GM19043 (cell line): ENCODE measurements around the gene USP3.

Experiments used
- ATAC-seq: cut with Tn5 transposase; IDR thresholded peaks from one replicate; pipeline ENCODE4 v1.9.1; 2021; ENCODE audit warnings: low read depth; ENCODE audit not compliant: unreplicated experiment

USP3 gene, protein sequence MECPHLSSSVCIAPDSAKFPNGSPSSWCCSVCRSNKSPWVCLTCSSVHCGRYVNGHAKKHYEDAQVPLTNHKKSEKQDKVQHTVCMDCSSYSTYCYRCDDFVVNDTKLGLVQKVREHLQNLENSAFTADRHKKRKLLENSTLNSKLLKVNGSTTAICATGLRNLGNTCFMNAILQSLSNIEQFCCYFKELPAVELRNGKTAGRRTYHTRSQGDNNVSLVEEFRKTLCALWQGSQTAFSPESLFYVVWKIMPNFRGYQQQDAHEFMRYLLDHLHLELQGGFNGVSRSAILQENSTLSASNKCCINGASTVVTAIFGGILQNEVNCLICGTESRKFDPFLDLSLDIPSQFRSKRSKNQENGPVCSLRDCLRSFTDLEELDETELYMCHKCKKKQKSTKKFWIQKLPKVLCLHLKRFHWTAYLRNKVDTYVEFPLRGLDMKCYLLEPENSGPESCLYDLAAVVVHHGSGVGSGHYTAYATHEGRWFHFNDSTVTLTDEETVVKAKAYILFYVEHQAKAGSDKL

DNA sequence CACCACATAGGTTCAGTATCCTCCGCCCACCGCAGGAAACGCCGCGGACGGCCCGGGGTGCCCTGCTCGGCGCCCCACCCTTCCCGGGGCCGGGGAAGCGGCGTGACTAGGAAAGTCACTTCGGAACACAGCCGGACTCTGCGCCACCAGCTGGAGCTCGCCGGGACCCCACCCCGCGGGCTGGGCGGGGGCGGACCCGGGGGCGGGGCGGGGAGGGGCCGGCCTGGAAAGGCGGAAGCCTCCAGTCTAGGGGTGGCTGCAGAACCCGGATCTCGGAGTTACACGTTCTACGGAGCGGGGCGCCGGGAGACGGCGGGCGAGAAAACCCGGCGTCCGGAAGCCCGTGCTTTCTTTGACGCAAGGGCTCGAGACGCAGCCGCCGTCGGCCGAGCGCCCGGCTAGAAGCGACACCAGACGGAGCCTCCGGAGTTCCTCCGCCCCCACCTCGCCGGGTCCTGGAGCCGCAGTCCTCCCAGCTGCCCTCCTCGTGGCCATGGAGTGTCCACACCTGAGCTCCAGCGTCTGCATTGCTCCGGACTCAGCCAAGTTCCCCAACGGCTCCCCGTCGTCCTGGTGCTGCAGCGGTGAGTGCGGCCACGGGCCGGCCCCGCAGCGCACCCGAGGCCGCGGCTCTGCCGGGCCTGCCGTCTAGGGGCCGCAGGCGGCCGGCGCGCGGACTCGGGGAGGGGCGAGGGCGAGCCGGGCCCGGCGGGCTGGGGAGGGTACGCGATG is at the start of gene USP3:
Gene USP3, plus strand, starts transcription at position 347 of the 732 bp plus-strand sequence. Its CDS starts 147 bp downstream, at position 494.
- peak; percentile 32 for ATAC-seq

DNA sequence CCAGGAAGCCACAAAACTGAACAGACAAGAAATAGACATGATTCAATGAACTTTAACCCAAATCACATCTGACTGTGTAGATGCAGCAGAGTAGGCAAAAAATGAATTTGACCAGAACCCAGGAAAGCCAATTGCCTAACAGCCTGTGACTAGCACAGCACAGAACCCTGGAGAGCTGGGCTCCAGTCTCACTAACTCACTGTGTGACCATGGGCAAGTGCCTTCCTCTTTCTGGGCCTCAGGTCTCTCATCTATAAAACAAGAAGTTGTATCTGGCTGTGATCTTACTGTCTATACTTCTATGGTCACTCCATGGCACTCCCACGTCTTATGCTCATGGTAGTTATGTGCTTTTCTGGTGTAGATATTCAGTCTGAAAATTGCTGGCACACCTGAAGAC is 48.1 kb upstream of the USP3 start:
- ATAC-seq, result no peak

DNA sequence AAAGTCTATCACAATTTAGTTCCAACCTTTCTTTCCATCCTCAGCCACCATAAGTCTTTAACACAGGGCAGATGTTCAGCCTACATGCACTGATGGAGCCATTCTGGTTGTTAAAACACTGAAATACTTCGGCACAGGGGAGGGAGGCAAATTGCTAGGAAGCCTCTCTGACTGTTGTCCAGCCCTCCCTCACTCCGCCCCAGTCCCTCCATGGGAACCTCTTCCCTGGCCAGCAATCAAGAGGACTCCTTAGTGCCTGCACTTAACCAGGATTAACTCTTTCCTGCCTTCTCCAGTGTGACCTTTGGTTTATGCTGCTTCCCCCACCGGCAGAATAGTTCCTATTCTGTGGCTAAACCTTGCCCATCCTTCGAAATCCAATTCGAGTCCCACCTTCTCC is 47.0 kb upstream of the USP3 start:
- ATAC-seq, result no peak

DNA sequence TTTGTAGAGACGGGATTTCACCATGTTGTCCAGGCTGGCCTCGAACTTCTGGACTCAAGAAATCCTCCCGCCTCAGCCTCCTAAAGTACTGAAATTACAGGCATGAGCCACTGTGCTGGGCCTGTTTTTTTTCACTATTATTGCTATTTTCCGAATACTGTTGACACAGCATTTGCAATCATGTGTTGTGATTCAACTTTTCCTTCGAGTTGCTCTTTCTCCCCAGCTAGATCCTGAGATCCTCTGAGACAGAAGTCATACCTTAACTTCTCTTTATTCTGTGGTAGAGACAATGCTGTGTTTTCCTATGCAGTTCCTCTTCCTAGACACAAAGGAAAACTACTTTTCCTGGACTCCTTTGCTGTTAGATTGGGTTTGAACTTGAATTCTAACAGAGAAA is 46.4 kb upstream of the USP3 start:
- ATAC-seq, result no peak

DNA sequence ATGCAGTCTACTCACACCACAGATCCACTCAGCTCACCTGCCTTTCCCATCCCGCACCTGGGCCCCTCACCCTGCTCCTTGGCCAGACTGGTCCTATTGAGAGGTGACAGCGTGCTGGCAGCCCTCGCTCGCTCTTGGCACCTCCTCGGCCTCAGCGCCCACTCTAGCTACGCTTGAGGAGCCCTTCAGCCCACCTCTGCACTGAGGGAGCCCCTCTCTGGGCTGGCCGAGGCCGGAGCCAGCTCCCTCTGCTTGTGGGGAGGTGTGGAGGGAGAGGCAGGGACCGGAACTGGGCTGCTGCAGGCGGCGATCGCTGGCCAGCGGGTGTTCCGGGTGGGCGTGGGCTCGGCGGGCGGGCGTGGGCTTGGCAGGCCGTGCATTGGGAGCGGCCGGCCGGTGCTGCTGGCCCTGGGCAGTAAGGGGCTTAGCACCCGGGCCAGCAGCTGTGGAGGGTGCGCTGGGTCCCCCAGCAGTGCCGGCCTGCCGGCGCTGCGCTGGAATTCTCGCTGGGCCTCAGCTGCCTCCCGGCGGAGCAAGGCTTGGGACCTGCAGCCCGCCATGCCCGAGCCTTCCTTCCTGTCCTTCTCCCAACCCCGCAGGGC is 45.5 kb upstream of the USP3 start:
- no peak for ATAC-seq

DNA sequence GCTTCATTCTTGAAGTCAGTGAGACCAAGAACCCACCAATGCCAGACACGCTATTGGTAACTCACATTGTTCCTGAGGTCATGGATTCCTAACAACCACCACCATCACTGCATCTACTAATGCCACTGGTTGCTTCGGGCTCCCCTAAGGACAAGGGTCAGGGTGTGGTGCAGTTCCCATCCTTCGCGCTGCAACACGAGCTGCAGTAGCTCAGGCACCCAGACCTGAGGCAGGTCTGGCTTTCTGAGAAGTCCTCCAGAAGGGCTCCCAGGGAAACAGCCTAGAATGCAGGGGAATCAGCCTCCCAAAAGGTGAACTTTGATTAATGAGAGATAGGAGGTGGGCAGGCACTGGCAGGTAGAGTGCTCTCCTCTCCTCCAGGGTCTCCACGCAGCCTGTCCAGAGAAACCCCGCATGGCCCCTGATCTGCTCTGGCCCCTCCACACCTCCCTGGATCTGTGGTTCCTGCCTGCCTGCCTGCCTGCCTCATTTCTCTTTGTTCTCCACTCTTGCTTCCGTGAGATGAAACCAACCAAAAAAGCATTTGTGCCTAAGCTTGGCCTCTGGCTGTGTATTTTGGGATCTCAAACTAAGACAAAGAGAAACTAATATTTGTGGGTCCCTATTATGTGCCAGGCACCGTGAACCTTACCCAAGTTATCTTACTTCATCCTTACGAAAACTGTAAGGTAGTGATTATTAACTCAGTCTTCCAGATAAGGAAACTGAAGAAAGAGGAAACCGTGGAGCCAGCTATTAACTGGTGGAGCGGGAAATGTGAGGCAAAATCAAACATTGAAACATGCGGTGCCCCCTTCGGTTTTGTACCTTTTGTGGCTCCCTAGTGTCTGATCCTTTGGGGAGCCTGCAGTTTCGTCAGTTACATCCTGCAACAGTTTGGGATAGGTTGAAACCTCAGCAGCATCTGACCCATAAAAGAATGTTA is 43.9 kb upstream of the USP3 start:
- no peak for ATAC-seq

DNA sequence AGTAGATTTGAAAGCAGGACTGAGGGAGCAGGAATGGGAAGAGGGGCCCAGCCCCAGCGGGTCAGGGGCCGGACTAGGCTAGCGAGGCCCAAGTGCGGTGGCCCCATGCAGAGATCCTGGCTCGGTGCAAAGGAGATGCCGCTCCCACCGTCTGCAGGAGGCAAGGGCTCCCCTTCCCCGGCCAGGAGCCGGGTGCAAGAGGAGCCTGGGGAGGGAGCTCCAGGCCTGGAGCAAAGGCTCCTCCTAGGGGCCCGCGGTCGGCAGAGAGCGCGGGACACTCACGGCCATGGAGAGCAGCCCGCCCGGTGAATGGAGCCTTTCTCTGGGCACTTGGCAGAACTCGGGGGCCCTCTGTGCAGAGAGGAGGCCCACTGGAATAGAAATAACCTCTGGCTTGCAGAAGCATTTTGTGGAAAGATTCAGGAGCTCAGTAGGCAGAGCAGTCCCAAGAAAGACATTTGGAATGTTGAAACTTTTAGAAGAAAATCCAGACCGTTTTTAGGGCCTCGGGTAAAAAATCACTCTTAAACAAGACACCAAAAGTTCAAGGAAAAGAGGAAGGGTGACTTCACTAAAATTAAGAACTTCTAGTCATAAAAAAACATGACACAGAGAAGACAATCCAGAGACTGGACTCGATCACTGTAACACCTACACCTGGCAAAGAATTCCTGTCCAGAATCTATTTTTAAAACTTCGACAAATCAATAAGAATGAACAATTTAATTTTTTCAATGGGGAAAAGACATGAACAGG is 43.0 kb upstream of the USP3 start:
- no peak for ATAC-seq

DNA sequence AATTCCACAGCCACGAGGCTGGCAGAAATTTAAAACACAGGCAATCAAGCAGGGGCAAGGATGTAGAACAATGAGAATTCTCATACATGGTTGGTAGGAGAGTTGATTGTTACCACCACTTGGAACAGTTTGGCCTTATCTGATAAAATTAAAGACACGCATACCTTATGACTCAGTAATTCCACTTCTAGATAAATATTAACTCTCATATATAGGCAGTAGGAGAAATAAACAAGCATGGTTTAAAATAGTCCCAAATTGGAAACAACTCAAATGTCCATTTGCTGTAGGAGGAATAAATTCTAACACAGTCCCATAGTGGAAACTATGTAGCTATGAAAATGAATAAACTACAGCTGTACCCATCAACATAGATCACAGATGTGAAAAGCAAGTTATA is 42.3 kb upstream of the USP3 start:
- no peak for ATAC-seq

DNA sequence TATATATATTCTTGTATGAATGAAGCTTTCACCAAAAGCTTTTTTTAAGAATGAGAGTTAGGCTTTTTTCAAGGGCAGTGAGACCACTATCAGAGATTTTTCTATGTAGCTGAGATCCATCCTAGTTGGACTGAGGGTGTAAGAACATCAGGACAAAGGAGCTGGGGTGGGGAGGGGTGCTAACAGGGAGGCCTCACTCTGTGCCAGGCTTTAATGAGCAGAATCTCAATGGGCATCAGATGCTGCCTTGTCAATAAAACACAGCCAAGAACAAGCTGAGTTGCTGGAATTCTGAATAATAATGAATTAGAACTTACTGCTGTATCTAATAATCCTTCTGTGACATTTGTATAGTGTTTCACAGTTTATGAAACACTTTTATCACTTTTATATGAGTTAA is 41.4 kb upstream of the USP3 start:
- ATAC-seq, result no peak

DNA sequence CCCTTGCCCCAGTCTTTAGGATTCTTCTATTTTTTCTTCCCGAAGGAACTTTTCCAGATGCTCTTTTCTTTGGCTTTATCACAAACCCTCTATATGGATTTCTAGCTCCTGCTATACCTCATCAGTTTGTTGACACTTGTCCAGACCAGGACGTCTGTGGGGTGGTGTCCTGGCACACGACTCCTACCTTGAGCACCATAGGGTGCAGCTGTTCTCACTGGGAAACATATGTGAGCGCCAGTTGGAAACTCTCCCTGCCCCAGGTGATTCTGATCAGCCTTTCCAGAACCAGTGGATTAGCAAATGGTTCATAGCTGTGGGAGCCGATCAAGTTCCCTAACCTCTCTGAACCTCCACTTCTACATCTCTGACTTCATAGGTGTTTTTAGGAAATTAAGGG is 40.6 kb upstream of the USP3 start:
- ATAC-seq, result no peak

DNA sequence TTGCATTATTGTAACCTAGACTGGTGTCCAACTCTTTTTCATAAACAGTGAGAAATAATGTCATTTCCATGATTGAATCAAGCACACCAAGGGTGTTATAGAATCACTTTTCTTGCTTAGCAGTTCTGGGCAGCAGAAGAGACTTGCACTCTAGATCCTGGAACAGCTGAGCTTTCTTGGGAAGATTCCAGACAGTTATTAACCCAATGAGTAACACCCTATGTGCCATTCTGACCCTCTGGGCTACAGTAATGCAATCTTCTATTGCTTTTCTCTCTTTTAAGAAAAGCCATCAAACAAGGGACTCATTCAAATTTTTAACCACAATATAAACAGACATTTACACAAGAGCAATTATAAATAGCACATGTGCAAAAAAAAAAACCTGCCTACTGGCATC is 39.3 kb upstream of the USP3 start:
- ATAC-seq, result no peak

DNA sequence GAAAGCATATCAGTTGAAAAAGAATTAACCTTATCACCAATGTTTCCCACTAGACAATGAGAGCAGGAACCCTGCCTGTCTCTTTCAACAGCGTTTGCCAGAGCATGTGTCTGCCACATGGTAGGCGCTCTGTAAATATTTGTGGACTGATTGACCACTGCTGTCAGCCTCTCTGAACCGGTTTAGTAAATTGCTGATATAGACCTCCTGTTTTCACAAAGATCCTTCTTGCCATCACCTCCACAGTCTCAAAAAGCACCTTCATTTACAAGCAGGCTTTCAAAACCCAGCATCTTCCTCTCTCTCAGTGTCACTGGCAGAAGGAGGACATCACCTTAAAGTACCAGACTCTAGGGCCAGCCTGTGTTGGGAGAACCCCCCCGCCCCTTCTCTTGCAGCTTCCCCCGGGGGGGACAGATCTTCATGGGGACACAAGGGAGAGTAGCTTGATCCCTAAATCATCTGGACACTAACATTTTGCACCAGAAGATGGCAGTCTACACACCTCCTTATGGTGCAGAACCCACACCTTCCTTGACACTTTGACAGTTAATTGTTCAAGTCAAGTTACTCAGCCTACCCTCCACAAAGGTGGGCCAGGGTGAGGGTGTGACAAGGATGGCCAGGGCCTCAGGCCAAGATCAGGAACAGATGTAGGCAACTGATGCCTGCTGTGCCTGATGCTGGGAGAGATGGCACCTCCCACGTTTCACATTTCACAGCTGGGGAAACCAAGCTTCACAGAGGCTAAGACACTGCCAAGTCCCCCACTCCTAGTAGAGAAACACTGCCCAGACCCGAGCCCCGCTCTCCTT is 37.8 kb upstream of the USP3 start:
- peak; percentile 49 for ATAC-seq

DNA sequence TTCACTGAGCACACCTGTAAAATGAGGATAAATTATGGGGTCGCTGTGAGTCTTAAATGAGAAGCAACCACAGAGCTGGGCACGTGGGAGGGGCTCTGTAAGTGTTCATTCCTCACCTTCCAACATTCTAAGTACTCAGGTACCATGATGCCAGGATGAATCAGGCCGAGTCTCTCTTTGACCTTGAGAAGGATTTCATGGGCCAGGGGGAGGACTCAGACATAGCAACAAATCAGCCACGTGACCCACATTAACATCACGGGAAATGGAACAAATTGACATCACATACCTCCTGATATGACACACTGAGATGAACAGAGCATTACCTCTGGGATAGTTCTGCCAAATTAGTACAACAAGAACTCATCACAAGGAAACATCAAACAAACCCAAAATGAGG is 35.2 kb upstream of the USP3 start:
- ATAC-seq, result no peak

DNA sequence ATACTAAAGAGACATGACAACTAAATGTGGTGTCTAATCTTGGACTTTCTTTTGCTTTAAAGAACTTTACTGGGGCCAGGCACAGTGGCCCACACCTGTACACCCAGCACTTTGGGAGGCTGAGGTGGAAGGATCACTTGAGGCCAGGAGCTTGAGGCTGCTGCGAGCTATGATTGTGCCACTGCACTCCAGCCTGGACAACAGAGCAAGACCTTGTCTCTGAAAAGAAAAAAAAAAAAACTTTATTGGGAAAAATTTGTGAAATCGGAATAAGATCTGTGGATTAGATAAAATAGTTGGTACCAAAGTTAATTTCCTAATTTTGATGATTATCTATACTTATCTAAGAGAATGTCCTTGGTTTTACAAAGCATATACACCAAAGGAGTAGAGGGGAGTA is 34.4 kb upstream of the USP3 start:
- ATAC-seq, result no peak

DNA sequence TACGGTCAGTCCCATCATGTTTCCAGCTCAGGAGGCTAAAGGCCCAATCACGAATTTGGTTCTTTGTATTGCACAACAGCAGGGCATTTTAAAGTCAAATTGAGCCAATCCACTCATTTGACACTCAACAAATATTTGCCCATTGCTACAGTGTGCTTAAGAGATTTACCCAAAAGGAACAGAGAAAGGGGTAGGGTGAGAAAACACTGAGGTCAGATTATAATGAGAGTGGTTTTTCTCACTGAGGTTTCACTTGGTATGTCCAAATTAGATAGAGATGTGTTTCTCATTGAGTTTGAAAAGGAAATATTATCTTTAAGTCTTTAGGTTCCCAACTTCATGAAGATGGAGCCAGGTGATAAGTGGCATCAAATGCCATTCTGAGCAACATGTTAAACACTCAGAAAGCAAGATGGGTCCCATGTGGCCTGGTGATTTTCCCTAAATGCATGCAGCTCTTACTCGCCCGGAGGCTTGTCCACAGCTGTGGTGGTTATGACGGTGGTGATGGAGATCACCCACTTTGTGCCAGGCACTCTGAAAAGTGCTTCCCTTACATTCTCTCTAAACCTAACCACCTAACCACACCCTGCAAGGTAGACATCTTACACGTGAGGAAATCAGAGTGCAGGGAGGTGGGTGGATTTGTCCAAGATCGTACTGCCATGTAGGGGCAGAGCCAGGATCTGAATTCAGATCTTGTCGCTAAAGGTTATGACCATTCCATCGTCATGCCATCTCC is 31.2 kb upstream of the USP3 start:
- no peak for ATAC-seq

DNA sequence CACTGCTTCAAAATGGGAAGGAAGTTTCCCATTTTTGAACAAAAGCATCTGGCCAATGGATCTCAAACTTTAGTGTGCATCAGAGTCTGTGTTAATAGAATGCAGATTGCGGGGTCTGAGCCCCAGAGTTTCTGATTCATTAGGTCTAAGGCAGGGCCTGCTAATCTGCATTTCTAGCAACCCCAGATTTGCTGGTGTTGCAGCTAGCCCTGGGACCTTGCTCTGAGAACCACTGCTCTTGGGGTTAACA is 30.7 kb upstream of the USP3 start:
- ATAC-seq, result no peak

DNA sequence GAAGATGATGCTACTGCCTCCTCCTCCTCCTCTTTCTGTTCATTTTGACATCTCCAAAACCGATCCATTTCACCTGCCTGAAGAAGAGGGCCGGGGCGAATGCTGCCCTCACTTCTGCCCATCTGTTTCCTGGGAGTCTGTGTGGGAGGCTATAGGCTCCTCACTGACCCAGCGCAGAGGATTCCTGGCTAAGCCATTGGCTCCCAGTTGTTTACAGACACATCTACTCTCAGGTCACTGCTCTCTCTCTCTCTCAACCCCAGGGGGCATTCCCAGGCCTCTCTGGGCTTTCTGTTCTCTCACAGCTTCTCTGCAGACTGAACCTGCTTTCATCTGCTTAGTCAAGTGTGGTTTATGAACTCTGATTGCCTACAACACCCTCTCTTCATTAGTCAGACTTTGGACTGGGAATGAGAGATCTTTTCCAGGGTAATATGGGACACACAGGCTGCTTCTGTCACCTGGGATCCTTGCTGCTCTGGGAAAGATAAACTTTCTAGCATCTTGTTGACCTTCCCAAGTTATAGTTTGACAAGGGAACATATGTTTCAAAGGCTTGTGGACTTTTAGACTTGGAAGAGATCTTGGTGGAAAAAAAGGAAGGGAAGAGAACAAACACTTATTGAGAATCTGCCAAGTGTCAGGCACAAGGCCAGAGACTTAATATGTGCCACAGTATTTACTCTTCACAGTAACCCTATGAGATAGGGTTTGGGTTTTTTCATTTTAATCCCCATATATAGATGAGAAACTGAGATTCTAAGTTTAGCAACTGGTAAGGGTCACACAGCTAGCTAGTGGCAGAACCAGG is 30.2 kb upstream of the USP3 start:
- peak; percentile 57 for ATAC-seq
